NCI-H1417 treated with DMSO at 0.1 percent for 48 hours (cell line): ENCODE measurements around the gene REST.

Source experiments
- DNase-seq: peaks from one replicate; lab custom pipeline; 2025; lab: John Stamatoyannopoulos, UW

REST gene

DNA sequence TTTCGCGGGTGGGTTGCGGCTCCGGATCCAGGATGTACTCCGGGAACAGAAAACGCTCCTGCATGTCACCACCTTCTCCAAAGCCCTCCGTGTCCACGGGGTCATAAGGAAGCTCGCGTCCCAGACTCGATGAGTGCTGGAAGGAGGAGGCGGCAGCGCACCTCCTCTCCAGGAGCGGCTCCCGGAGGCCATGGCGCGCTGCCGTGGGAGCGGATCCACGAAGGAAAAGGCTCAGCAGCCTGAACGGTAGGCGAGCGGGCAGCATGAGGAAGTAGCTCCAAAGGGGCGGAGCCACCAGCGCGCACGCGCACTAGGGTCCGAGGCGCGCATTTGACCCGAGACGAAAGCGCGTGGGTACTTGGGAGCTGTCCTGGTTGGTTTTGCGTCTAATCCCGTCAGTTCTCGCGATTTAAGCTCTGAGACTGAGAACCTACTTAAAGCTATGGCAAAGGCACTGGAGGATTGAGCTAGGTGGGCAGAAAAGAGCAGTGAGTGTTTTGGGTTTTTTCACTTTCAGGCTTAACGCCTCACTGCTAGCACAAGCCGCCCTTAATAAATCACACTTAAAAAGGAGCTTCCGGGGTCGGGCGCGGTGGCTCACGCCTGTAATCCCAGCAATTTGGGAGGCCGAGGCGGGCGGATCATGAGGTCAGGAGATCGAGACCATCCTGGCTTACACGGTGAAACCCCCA lies 69.8 kb downstream of the REST start, which contains the start of gene NOA1:
Gene NOA1, minus strand, starts transcription at position 286 of the 692 bp plus-strand sequence. Its CDS starts 21 bp downstream, at position 265.
- peak; percentile 91 for DNase-seq

DNA sequence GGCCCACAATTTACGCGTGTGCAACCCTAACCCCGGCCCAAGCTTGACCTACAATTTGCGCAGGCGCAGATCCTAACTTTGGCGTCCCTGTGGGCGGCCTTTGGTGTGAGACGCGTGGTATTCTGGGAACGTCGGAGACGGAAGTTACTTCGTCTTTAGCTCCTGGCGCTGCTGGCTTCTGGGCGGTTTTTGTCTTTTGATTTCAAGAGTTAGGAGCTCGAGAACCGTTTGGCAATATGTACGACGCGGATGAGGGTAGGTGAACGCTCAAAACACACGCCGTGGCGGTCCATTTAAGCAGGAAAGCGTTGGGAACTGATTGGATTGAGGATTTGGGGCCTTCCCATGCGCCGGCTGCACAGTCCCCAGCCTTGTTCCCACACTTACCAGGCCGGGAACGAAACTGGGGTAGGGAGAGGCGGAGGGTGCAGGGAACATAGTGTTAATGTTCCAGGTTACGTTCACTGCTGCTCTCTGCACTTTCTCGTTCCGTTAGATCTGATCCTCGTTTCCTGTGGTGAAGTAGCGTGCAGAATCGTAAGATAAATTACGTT lies 71.1 kb downstream of the REST start, which contains the start of gene POLR2B:
Gene POLR2B, plus strand, starts transcription at position 147 of the 554 bp plus-strand sequence. Its CDS starts 90 bp downstream, at position 237.
- peak; percentile 58 for DNase-seq

DNA sequence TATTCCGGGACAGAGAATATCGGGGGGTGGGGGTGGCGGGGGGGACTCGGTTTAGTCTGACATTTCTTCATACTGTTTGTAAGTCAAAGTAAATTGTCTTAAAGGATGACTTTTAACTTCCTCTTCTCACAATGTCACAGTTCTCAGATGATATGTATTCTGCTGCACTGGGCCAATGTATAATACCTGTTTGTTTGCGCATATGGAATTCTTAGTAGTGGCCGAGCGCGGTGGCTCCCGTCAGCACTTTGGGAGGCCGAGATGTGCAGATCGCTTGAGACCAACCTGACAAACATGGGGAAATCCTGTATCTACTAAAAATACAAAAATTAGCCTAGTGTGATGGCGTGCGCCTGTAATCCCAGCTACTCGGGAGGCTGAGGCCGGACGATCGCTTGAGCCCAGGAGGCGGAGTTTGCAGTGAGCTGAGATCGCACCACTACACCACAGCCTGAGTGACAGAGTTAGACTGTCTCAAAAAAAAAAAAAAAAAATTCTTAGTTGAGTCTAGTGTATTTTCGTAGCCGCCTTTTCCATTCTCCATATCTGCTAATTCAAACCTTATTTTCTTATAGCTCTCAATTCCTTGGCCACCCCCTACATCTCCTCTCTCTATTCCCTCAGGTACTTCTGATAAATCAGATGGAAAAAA lies 71.8 kb downstream of the REST start:
- DNase-seq: no peak

- DNase-seq: no peak
Measured at GRCh38 chr4:56981795-56982201, 74.1 kb downstream of the REST start.

DNA sequence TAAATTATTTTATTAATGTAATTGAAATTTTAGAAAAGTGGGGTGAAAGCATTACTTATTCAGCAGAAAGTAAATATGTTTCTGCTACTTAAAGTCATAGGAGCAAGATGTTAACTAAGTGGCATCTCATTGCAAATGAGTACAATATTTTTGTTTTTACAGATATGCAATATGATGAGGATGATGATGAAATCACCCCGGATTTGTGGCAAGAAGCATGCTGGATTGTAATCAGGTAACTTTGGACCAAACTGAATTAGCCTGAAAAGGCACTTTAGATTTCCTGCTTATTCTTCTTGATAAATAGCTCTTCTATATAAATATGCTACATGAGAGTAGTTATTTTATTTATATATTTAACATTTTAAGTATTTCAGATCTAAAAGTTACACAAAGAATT lies 78.5 kb downstream of the REST start:
- DNase-seq: no peak

- no peak for DNase-seq
Measured at GRCh38 chr4:56986952-56987351, 79.3 kb downstream of the REST start.

GRCh38 chr4:56990109-56990905 lies 82.6 kb downstream of the REST start:
- DNase-seq: no peak

DNA sequence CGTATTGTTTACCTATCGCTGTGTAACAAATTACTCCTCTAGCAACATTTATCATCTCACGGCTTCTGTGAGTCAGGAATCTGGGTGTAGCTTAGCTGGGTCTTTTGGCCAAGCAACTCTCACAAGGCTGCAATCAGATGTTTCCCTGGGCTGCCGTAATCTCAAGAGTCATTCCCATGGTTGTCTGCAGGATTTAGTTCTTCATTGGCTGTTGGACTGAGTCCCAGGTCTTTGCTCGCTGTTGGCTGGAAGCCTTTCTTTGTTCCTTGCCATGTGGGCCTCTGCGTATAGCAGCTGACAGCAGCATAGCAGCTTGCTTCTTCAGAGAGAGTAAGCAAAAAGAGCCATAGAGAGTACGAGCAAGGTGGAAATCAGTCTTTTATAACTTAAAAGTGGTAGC lies 87.8 kb downstream of the REST start:
- no peak for DNase-seq

DNA sequence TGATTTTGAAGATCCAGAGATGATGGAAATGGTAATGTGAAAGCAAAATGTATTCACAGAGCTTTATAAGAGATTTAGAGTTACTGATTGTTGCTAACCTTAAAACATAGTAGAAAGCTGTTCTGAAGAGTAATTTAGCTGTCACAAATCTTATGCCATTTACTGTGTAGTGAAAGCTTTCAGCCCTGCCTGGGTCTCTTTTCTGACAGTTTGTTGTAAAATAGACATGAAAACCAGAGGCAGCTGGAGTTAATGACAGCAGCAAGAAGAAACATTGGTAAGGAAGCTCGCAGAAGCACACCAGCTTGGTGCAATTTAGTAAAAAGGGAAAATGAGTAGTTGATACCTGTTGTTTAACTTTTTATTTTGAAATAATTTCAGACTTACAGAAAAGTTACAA lies 92.1 kb downstream of the REST start:
- no peak for DNase-seq

DNA sequence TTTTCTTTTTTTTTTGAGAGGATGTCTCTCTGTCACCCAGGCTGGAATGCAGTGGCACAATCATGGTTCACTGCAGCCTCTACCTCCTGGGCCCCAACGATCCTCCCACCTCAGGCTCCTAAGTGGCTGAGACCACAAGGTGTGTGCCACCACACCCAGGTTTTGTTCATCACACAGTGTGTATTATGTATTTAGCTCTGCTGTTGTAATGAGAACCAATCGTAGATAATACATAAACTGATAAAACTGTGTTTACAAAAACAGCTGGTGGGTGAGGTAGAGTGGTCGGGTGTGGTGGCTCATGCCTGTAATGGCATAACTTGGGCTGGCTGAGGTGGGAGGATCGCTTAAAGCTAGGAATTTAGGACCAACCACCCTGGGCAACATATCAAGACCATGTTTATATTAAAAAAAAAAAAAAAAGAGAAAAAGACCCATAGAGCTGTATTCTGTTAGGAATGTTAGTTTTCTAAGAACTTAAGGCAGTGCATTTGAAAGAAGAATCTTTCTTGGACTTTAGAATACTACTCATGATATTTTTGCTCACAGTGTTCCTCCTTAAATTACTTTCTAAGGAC lies 105.9 kb downstream of the REST start:
- no peak for DNase-seq
